ENCODE results near the gene RPS14. TPM values are rescaled to one million over a fixed set of nuclear protein-coding genes. Genes with fewer than 3 reads are reported as not detected.

Gene RPS14
- total and polyA plus RNA-seq, 10 of the 15 experiments (the other 5 are each of a cell fraction or from before 2014, with no cell fraction given) = 2,295 to 4,047 (median 2,787) TPM

DNA sequence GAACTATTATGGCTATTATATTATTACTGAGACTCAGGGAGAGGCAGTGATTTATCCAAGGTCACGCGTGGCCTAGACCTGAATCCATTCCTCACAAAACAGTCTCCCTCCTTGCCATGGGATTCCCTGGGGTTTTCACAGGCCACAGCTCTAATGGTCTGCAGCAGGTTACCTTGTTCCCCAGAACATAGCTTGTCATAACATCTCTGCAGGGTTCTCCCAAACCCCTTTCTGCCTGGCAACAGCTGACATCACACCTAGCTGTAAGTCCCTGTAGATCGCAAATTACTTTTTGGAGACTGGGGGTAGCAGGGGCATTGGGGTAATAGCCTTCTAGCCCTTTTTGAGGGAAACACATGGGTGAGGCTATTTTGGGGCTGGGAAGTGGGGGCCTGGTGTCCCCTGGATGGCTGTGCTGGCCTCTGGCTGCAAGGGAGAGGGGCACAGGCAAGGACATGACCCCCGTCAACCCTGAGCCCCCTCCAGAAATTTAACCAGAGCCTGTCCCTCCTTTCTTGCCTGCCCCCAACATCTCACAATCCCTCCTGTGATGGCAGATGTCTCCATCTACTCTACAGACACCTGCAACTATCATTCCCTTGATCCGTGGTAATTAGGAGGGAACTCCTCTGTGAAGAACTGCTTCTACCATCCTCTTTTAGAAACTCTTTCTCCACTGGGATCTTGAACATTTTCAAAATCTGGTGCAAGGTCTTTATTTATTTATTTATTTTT, 38.1 kb downstream of the RPS14 start (continued):
- TF ChIP-seq, protein P1, sequence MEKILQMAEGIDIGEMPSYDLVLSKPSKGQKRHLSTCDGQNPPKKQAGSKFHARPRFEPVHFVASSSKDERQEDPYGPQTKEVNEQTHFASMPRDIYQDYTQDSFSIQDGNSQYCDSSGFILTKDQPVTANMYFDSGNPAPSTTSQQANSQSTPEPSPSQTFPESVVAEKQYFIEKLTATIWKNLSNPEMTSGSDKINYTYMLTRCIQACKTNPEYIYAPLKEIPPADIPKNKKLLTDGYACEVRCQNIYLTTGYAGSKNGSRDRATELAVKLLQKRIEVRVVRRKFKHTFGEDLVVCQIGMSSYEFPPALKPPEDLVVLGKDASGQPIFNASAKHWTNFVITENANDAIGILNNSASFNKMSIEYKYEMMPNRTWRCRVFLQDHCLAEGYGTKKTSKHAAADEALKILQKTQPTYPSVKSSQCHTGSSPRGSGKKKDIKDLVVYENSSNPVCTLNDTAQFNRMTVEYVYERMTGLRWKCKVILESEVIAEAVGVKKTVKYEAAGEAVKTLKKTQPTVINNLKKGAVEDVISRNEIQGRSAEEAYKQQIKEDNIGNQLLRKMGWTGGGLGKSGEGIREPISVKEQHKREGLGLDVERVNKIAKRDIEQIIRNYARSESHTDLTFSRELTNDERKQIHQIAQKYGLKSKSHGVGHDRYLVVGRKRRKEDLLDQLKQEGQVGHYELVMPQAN (conservative IDR thresholded peaks at IDR 0.05) = no peak
- TF ChIP-seq YBX1 (IDR thresholded peaks at IDR 0.05) (no peak), SMAD1 (IDR thresholded peaks at IDR 0.05; ENCODE audit: low read depth, partially characterized antibody) (peak; percentile 85), ZNF274 (IDR thresholded peaks at IDR 0.05; ENCODE audit: insufficient read depth, insufficient read length) (no peak), MTA3 (IDR thresholded peaks at IDR 0.05; ENCODE audit: borderline replicate concordance, low read length) (no peak)

DNA sequence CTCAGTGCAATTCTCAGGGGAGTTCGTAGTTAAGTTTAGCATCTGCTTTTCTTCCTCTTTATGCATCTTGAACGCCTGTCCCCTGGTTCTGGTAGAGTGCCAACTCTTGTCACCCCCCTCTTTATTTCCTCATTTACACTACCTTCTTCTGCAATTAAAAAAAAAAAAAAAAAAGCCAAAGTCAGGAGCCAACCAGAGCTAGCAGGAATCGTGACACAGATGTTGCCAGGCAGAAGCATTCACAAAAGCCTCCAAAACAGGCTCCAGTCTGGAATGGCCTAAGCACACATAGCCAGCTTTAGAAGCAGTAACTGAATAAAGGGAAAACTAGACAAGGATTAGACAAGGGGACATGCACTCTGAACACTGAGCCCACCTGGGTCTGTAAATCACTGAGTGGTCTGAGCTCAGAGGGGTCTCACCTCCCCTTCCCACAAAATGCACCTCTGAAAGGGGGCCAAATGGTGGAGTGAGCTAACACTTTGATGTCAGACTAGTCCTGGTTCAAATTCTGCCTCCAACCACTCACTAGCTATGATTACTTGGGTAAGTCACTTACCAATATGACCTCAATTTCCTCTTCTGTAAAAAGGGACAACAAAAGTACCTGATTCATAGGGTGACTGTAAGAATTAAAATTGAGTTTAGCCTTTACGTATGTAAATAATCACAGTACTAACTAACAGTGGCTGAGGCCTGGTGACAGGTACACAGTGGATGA, 38.9 kb downstream of the RPS14 start:
- H3K4me2 ChIP-seq (ENCODE audit: control insufficient read depth, insufficient read depth) = peak overlapping the region; percentile 68
- H4K20me1 ChIP-seq (ENCODE audit: control insufficient read depth, insufficient read depth) = peaks cover 36% of the 10 kb centered on the region
- FAIRE-seq (no peak), ATAC-seq (peak; percentile 0; the same call in 1 of the 3 replicates), DNase-seq (ENCODE audit: low read depth, low spot score) (peak; percentile 71)
- H3K27me3 ChIP-seq (replicated peaks in 1 of 2; ENCODE audit: control insufficient read depth in 2 of 2, insufficient read depth in 2 of 2, low read length in 1 of 2) = no peaks in the 10 kb centered on the region
- WGBS (ENCODE audit: insufficient coverage, insufficient replicate concordance, low lambda C conversion rate, missing lambda C conversion rate) = 2% methylated on average over 4 of the region's 4 CpGs
- H2AFZ ChIP-seq (ENCODE audit: control insufficient read depth, low read depth, low read length) = no peak overlapping the region
- H3K4me3 ChIP-seq = peak overlapping the region; percentile 99
- SMC1A ChIA-PET (ENCODE audit: uncharacterized antibody, unreplicated experiment) = interaction anchor here (0.8 to 3.5 kb wide), 11 partner anchors 10 to 216 kb away, joined by 3 to 23 read pairs (median 4); no protein-coding TSS in a partner anchor
- H3K79me2 ChIP-seq (ENCODE audit: control insufficient read depth, insufficient read depth, low read length) = peaks cover 85% of the 10 kb centered on the region
- no TSS peak for BruUV-seq (replicated peaks)
- no peaks in the 10 kb centered on the region for H3K9me3 ChIP-seq (replicated peaks; ENCODE audit: control insufficient read depth, insufficient read depth, low read length)
- POLR2A ChIA-PET = interaction anchor here (0.6 to 5.0 kb wide), 22 partner anchors 8 to 849 kb away, joined by 3 to 44 read pairs (median 6); no protein-coding TSS in a partner anchor
- RAD21 ChIA-PET (ENCODE audit: unreplicated experiment) = interaction anchor here (0.7 to 5.3 kb wide), 12 partner anchors 9 to 77 kb away, joined by 3 to 49 read pairs (median 6); partner anchors contain the start of gene RPS14
- CTCF ChIA-PET = interaction anchor here (0.9 to 3.0 kb wide), 9 partner anchors 9 to 47 kb away, joined by 3 to 35 read pairs (median 4); no protein-coding TSS in a partner anchor
- H3K36me3 ChIP-seq (ENCODE audit: control insufficient read depth in 2 of 2, insufficient read depth in 2 of 2, low read length in 1 of 2) = peaks cover 20 to 30% of the 10 kb centered on the region in 2 experiments
- in situ Hi-C loops (cut with MboI) = no loop called here
- peaks cover 39% of the 10 kb centered on the region for H3K4me1 ChIP-seq (ENCODE audit: control insufficient read depth, insufficient read depth, low read length)
- peak overlapping the region; percentile 100 for H3K27ac ChIP-seq (ENCODE audit: control insufficient read depth, insufficient read depth)
- peak overlapping the region; percentile 100 for H3K9ac ChIP-seq (ENCODE audit: control insufficient read depth, insufficient read depth, low read length)
- intact Hi-C loops (cut with micrococcal nuclease; ENCODE audit: unreplicated experiment) = loop anchor here (10.0 kb wide), 2 partner anchors 744 to 1606 kb away; partner anchors contain the start of gene ANXA6
- TF ChIP-seq, protein P2, sequence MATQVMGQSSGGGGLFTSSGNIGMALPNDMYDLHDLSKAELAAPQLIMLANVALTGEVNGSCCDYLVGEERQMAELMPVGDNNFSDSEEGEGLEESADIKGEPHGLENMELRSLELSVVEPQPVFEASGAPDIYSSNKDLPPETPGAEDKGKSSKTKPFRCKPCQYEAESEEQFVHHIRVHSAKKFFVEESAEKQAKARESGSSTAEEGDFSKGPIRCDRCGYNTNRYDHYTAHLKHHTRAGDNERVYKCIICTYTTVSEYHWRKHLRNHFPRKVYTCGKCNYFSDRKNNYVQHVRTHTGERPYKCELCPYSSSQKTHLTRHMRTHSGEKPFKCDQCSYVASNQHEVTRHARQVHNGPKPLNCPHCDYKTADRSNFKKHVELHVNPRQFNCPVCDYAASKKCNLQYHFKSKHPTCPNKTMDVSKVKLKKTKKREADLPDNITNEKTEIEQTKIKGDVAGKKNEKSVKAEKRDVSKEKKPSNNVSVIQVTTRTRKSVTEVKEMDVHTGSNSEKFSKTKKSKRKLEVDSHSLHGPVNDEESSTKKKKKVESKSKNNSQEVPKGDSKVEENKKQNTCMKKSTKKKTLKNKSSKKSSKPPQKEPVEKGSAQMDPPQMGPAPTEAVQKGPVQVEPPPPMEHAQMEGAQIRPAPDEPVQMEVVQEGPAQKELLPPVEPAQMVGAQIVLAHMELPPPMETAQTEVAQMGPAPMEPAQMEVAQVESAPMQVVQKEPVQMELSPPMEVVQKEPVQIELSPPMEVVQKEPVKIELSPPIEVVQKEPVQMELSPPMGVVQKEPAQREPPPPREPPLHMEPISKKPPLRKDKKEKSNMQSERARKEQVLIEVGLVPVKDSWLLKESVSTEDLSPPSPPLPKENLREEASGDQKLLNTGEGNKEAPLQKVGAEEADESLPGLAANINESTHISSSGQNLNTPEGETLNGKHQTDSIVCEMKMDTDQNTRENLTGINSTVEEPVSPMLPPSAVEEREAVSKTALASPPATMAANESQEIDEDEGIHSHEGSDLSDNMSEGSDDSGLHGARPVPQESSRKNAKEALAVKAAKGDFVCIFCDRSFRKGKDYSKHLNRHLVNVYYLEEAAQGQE (IDR thresholded peaks at IDR 0.05; ENCODE audit: low read depth, low read length) = no peak; the same call in 1 of the 2 replicates
- TF ChIP-seq CBX5 (IDR thresholded peaks at IDR 0.05; ENCODE audit: low read depth) = no peak
- no peak for TF ChIP-seq MYC (IDR thresholded peaks at IDR 0.05; ENCODE audit: insufficient read depth, insufficient read length, insufficient replicate concordance, low read length, severe bottlenecking)
- TF ChIP-seq POU2F2 (IDR thresholded peaks at IDR 0.05; ENCODE audit: borderline replicate concordance, low read depth, low read length) = peak; percentile 95
- no peak; the same call in none of the 2 replicates for TF ChIP-seq POLR2AphosphoS2 (IDR thresholded peaks at IDR 0.05; ENCODE audit: low read depth, low read length)
- TF ChIP-seq TAF1 (IDR thresholded peaks at IDR 0.05; ENCODE audit: borderline replicate concordance, low read depth, low read length) = peak; percentile 71
- no peak for TF ChIP-seq RUNX3 (IDR thresholded peaks at IDR 0.05; ENCODE audit: low read length)

Data from GM12878 (cell line).